GM12872 (cell line): ENCODE results near the gene XPO1.

Experiments used
- TF ChIP-seq, protein P1 (sequence below): IDR thresholded peaks from 3 replicates; pipeline ENCODE4 v1.5.1; 2011; ENCODE audit warnings: low read depth, mild to moderate bottlenecking, low read length, moderate library complexity; ENCODE audit not compliant: insufficient read depth

The XPO1 gene

DNA sequence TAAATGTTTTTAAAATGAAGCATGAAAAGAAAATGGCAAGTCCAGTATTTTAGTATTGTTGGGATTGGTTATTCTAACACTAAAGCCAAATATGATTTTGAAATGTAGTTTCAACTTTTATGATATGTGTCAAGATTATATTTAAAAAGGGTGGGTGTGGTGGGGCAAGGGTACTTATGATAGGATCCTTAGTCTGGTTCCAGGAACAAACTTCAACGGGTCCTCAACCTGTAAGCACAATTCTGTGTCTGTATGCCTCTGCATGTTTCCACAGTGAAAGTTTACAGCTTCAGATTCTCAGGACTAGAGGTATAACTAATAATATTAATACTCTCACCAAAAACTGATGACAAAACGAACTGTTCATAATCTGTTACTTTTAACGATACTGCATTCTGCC, 73.1 kb downstream of the XPO1 start:
- TF ChIP-seq, protein P1, sequence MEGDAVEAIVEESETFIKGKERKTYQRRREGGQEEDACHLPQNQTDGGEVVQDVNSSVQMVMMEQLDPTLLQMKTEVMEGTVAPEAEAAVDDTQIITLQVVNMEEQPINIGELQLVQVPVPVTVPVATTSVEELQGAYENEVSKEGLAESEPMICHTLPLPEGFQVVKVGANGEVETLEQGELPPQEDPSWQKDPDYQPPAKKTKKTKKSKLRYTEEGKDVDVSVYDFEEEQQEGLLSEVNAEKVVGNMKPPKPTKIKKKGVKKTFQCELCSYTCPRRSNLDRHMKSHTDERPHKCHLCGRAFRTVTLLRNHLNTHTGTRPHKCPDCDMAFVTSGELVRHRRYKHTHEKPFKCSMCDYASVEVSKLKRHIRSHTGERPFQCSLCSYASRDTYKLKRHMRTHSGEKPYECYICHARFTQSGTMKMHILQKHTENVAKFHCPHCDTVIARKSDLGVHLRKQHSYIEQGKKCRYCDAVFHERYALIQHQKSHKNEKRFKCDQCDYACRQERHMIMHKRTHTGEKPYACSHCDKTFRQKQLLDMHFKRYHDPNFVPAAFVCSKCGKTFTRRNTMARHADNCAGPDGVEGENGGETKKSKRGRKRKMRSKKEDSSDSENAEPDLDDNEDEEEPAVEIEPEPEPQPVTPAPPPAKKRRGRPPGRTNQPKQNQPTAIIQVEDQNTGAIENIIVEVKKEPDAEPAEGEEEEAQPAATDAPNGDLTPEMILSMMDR = no peak

DNA sequence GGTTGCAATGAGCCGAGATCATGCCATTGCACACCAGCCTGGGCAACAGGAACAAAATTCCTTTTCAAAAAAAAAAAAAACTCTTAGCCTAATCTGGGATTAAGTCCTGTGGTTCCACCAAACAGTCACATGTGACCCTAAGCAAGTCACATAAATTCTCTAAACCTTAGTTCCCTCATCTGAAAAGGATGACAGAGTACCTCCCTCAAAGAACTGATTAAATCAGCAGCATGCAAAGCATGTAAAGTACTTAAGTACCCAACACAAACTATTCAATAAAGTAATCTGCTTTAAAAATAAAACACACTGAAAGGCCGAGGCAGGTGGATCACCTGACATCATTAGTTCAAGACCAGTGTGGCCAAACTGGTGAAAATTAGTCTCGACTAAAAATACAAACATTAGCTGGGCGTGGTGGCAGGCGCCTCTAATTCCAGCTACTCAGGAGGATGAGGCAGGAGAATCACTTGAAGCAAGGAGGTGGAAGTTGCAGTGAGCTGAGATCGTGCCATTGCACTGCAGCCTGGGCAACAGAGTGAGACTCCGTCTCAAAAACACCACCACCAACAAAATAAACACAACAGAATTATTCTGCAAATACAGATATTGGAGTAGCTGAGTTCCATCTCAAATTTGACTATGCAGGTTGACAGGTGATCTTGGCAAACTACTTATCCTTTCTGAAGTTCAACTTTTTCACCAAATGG, 74.2 kb downstream of the XPO1 start:
- TF ChIP-seq, protein P1 = no peak

DNA sequence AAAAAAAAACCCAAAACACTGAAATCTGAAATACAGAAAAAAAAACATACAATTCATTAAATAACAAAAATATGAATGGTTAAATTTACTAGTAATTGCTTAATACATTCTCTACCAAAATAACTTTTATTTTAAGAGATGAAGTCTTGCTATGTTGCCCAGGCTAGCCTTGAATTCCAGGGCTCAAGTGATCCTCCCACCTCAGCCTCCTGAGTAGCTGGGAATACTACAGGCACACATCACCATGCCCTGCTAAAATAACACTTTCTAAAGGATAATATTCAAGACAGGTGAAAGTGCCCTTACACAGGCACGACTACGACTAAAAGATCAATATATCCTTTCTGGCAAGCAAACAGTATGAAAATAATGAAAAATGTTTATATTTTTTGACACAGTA, 76.8 kb downstream of the XPO1 start:
- TF ChIP-seq, protein P1 = no peak

DNA sequence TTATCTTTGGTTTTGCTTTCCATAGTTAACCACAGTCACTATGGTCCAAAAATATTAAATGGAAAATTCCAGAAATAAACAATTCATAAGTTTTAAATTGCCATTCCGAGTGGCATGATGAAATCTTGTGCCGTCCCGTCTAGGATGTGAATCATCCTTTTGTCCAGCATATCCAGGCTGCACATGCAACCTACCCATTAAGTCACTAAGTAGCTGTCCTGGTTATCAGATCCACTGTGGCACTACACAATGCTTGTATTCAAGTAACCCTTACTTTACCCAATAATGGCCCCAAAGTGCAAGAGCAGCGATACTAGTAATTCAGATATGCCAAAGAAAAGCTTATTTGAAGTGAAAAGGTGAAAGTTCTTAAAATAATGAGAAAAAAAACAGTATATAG, 78.0 kb downstream of the XPO1 start:
- TF ChIP-seq, protein P1 = no peak

DNA sequence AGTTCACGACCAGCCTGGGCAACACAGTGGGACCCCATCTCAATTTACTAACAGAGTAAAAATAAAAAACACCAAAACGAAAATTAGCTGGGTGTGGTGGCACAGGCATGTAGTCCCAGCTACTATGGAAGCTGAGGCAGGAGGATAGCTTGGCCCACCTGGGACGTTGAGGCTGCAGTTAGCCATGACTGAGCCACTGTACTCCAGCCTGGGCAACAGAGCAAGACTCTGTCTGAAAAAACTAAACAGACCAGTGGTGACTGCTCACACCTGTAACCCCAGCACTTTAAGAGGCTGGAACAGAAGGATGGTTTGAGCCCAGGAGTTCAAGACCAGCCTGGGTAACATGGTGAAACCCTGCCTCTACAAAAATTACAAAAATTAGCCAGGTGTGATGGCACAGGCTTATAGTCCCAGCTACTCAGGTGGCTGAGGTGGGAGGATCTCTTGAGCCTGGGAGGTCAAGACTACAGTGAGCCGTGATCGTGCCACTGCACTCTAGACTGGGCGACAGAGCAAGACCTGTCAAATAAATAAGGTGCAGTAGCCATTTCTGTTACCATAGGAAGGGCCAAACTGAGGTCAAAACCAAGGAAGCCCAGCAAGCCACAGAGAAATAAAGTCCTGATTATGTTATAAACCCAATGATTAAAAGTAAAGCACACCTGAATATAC, 81.3 kb downstream of the XPO1 start:
- TF ChIP-seq, protein P1 = no peak

DNA sequence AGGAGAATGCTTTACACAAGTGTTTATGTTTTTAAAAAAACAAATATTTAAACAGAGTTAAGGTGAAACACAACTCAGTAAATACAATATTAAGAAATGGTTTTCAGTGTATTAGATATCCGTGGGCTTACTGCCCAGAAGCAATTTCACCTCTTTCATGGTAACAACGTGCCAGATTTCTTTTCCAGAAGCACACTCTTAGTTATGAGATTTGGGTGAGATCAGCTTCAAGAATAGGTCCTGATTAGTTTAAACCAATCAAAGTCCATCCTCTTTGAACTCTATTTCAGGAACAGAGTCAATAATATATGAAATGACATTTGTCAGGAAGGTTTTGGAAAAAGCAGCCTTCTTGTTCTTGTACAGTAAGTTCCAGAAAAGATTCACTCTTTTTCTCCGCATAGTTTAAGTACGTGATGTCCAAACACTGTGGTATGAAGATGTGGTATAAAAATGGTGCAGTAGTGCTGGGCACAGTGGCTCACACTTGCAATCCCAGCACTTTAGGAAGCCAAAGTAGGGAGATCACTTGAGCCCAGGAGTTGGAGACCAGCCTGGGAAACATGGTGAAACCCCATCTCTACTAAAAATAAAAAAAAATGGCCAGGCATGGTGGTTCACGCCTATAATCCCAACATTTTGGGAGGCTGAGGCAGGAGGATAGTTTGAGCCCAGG, 81.9 kb downstream of the XPO1 start:
- TF ChIP-seq, protein P1 = no peak

DNA sequence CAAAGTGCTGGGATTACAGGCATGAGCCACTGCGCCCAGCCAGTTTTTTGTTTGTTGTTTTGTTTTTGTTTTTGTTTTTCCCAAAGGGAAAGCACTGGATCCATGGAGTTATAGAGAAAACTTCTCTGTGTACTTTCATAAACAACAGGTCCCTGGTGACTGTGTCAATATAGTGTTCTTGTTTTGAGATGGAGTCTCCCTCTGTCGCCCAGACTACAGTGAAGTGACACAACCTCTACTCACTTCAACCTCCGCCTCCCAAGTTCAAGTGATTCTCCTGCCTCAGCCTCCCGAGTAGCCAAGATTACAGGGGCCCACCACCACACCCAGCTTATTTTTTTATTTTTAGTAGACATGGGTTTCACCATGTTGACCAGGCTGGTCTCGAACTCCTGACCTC, 83.8 kb downstream of the XPO1 start:
- TF ChIP-seq, protein P1 = no peak
